ENCODE measurements around the gene BLM.

DNA sequence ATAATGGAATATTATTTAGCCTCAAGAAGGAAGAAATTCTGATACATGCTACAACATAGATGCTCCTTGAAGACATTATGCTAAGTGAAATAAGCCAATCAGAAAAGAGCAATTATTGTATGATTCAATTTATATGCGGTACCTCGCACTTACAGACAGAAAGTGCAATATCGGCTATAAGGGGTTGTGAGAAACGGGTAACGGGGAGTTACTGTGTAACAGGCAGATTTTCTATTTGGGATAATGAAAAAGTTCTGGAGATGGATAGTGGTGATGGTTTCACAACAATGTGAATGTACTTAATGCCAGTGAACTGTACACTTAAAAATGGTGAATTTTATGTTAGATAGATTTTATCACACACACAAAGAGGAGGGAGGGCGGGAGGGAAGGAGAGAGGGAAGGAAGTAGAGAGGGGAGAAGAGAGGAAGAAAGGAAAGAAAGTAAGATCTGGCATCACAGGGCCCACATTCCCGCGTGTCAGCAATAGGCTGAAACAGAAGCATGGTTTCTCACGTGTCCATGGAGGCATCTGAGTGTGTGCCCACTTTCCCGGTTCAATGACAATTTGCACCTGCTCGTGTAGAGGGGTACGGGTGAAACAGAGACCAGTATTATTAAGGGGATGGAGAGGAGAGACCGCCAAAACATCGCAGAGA is 700 bp upstream of the BLM start:
- TF ChIP-seq, protein P1, sequence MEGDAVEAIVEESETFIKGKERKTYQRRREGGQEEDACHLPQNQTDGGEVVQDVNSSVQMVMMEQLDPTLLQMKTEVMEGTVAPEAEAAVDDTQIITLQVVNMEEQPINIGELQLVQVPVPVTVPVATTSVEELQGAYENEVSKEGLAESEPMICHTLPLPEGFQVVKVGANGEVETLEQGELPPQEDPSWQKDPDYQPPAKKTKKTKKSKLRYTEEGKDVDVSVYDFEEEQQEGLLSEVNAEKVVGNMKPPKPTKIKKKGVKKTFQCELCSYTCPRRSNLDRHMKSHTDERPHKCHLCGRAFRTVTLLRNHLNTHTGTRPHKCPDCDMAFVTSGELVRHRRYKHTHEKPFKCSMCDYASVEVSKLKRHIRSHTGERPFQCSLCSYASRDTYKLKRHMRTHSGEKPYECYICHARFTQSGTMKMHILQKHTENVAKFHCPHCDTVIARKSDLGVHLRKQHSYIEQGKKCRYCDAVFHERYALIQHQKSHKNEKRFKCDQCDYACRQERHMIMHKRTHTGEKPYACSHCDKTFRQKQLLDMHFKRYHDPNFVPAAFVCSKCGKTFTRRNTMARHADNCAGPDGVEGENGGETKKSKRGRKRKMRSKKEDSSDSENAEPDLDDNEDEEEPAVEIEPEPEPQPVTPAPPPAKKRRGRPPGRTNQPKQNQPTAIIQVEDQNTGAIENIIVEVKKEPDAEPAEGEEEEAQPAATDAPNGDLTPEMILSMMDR (IDR thresholded peaks at IDR 0.05) = no peak
- no peak for TF ChIP-seq POLR2A (IDR thresholded peaks at IDR 0.05)
- TF ChIP-seq POLR2AphosphoS5 (IDR thresholded peaks at IDR 0.05) = no peak
- no peak for TF ChIP-seq EP300 (IDR thresholded peaks at IDR 0.05)
